Lower lobe of right lung (tissue), 2 donors: ENCODE results near the gene BCS1L. TPM values are rescaled to one million over a fixed set of nuclear protein-coding genes. Genes with fewer than 3 reads are reported as not detected.

Experiments used
- ATAC-seq, 2 donors: fragments of 200-7000 bp; cut with Tn5 transposase; one replicate each; pipeline ENCODE4 v1.9.1; 2020 to 2022; ENCODE audit warnings: mild to moderate bottlenecking in 2 of 2, moderate library complexity in 2 of 2
- DNase-seq: peaks from one replicate; pipeline ENCODE4 v3.0.0-alpha.2; 2020
- H3K27ac ChIP-seq: fragments of 200-600 bp; one replicate; pipeline ENCODE4 v1.8.0; 2022
- H3K27me3 ChIP-seq: fragments of 200-600 bp; one replicate; pipeline ENCODE4 v1.8.0; 2022; ENCODE audit warnings: low read depth
- H3K36me3 ChIP-seq: fragments of 200-600 bp; one replicate; pipeline ENCODE4 v1.8.0; 2022; ENCODE audit warnings: mild to moderate bottlenecking
- H3K4me1 ChIP-seq: fragments of 200-600 bp; one replicate; pipeline ENCODE4 v1.8.0; 2022
- H3K4me3 ChIP-seq: fragments of 200-600 bp; one replicate; pipeline ENCODE4 v1.8.0; 2022; ENCODE audit warnings: mild to moderate bottlenecking
- H3K9me3 ChIP-seq: fragments of 200-600 bp; one replicate; pipeline ENCODE4 v1.8.0; 2022
- CTCF ChIP-seq: fragments of 200-600 bp; IDR thresholded peaks from one replicate; pipeline ENCODE4 v1.8.0; 2022; ENCODE audit warnings: antibody characterized with exemption, mild to moderate bottlenecking
- intact Hi-C: fragments of 100-400 bp; cut with DNase I; formaldehyde crosslinking; loops from one replicate; pipeline ENCODE4 v1.11.0; 2022
- total RNA-seq: library from RNA; stranded (reverse); fragmentation: NEBNext Ultra II Directional; extraction: Animal tissue kit (Norgen Biotek cat#: 25700); gene quantifications from one replicate; pipeline ENCODE4 v1.2.1, GENCODE V29; 2021
- donor health status: DM: no; HTN: yes; CAD: no; lungs with severe emphysema.

Gene BCS1L
- total RNA-seq, 1 donor from 2014 or later: 26.7 TPM

DNA sequence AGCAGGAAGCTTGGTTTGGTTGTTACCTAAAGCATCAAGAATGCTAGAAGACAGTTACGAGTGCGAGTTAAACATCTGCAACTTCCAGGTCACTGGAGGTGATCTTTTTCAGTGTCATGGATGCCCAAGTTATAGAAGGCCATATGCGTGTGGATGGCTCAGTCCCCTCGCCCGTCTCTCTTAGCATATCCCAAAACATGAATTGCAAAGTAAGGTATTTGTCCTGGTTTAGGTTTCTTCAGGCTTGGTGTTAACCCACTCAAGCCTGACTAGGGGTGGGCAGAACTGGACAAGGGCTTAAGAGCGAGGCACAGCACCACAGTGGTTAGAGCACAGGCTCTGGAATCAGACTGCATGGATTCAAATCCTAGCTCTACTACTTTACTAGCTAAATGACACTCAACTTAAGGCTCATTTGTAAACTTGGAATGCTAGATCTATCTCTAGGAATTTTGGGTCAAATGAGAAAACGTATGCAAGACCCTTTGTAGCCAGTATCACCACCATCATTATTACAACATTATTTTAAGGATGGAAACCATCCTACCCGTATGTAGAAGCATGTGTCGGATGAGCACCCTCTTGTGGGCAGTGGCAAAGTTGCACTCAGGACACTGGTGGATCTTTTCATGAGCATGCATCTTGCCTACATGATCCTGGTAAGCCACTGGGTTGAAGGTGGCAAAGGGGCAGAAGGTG lies 11.2 kb upstream of the BCS1L start:
- no peaks in the 10 kb centered on the region for H3K4me1 ChIP-seq
- TF ChIP-seq CTCF: peak; percentile 78
- H3K36me3 ChIP-seq: peaks cover 99% of the 10 kb centered on the region
- no peaks in the 10 kb centered on the region for H3K27me3 ChIP-seq
- ATAC-seq (peak; percentile 72 to 79), DNase-seq (no peak)
- H3K9me3 ChIP-seq: no peaks in the 10 kb centered on the region
- intact Hi-C loops: no loop called here
- H3K27ac ChIP-seq: no peak overlapping the region
- H3K4me3 ChIP-seq: no peak overlapping the region

DNA sequence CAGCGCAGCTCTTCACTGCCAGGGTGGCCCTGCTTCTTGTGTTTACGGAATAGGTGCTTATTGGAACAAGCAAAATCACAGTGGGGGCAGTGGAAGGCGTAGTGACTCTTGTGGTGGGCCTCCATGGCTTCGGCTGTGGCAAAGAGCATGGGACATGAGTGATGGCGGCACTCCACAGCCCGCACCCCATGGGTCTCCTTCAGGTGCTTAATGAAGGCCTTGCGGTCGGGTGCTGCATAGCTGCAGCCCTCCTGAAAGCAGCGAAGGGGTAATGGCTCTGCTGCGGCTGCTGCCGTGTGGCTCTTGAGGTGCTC lies 10.7 kb upstream of the BCS1L start:
- intact Hi-C loops: no loop called here
- Histone ChIP-seq H3K9me3 (no peaks in the 10 kb centered on the region), H3K4me3 (no peak overlapping the region), H3K27ac (no peak overlapping the region), H3K27me3 (no peaks in the 10 kb centered on the region), H3K36me3 (peaks cover 99% of the 10 kb centered on the region), H3K4me1 (no peaks in the 10 kb centered on the region)
- no peak for TF ChIP-seq CTCF
- ATAC-seq (peak in 1 of 2 donors; percentile 5), DNase-seq (no peak)

DNA sequence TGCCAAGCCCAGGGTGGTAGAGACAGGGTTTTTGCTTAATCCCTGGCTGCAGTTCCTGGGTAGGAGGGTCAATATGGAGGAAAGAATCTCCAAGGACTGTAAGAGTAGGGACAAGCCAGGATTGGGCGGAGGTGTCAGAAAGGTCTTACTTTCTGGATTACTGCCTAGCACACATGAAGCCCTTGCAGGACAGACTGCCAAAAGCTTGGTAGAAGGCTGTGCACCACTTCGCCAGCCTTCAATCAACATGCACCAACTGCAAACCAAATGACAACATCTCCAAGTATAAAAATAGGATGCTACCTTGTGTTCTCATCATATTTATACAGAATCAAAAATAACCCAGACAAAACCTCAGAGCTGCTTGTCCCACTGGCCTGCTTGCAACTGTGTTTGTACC lies 3.7 kb upstream of the BCS1L start:
- no peak overlapping the region for H3K27ac ChIP-seq
- peaks cover 59% of the 10 kb centered on the region for H3K36me3 ChIP-seq
- DNase-seq: no peak
- no peaks in the 10 kb centered on the region for H3K9me3 ChIP-seq
- no peak overlapping the region for H3K4me3 ChIP-seq
- ATAC-seq: no peak
- TF ChIP-seq CTCF: no peak
- intact Hi-C loops: no loop called here
- peaks cover 20% of the 10 kb centered on the region for H3K4me1 ChIP-seq
- no peaks in the 10 kb centered on the region for H3K27me3 ChIP-seq

GRCh38 chr2:218658671-218659257 lies 719 bp upstream of the BCS1L start:
- intact Hi-C loops: no loop called here
- TF ChIP-seq CTCF: peak; percentile 21
- peaks cover 21% of the 10 kb centered on the region for H3K4me1 ChIP-seq
- H3K4me3 ChIP-seq: peak overlapping the region; percentile 99
- no peaks in the 10 kb centered on the region for H3K27me3 ChIP-seq
- H3K36me3 ChIP-seq: peaks cover 53% of the 10 kb centered on the region
- peak overlapping the region; percentile 72 for H3K27ac ChIP-seq
- ATAC-seq (peak; percentile 55 to 74), DNase-seq (no peak)
- H3K9me3 ChIP-seq: no peaks in the 10 kb centered on the region

GRCh38 chr2:218659988-218660358 lies 490 bp downstream of the BCS1L start:
- ATAC-seq (no peak), DNase-seq (no peak)
- H3K27ac ChIP-seq: no peak overlapping the region
- H3K4me3 ChIP-seq: peak overlapping the region; percentile 99
- H3K36me3 ChIP-seq: peaks cover 53% of the 10 kb centered on the region
- TF ChIP-seq CTCF: no peak
- intact Hi-C loops: no loop called here
- H3K9me3 ChIP-seq: no peaks in the 10 kb centered on the region
- H3K4me1 ChIP-seq: peaks cover 21% of the 10 kb centered on the region
- no peaks in the 10 kb centered on the region for H3K27me3 ChIP-seq
